GM21423 (cell line): ENCODE data around the gene IFNW1.

ENCODE experiments used
- ATAC-seq: cut with Tn5 transposase; IDR thresholded peaks from one replicate; pipeline ENCODE4 v1.9.1; 2021; ENCODE audit warnings: mild to moderate bottlenecking, moderate library complexity; ENCODE audit not compliant: unreplicated experiment

IFNW1 gene

GRCh38 chr9:21110708-21111576 is 30.7 kb downstream of the IFNW1 start:
- peak; percentile 90 for ATAC-seq

DNA sequence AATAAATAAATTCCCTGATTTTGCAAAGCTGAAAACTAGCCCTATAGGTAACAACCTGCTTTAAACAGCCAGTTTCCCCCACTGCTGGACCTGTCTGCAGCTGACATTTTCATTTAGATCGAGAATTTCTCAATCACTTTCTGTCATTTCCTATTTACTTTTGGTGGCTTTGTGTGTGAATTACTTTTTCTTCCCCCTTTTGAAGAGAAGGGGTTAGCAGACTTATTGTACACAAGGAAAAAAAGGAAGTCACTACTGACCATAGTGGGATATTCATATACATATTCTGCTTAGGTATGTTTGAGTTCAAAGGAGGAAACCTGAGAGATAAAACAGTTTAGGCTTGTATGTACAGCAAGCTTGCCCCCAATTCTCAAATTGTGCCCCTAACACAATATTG is 36.8 kb downstream of the IFNW1 start:
- ATAC-seq = no peak

DNA sequence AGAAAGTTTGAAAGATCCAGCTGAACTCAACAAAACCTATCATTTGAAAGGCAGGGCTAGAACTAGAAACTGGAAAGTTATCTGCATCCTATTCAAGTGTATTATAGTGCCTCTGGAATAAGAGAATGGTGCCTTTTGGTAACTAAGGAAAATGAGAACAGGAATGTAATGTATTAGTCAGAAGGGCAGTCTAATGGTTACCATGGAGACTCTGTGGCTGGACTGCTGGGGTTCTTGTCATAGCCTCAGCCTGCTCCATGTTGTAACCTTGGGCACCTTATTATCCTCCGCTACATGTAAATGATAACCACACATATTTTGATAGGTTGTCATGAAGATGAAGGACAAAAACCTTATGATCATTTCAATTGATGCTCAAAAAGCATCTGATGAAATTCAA is 39.3 kb downstream of the IFNW1 start:
- no peak for ATAC-seq

GRCh38 chr9:21097817-21098216 is 43.8 kb downstream of the IFNW1 start:
- ATAC-seq = no peak

- ATAC-seq = peak; percentile 7
Observed at GRCh38 chr9:21096901-21097255, 44.8 kb downstream of the IFNW1 start.

DNA sequence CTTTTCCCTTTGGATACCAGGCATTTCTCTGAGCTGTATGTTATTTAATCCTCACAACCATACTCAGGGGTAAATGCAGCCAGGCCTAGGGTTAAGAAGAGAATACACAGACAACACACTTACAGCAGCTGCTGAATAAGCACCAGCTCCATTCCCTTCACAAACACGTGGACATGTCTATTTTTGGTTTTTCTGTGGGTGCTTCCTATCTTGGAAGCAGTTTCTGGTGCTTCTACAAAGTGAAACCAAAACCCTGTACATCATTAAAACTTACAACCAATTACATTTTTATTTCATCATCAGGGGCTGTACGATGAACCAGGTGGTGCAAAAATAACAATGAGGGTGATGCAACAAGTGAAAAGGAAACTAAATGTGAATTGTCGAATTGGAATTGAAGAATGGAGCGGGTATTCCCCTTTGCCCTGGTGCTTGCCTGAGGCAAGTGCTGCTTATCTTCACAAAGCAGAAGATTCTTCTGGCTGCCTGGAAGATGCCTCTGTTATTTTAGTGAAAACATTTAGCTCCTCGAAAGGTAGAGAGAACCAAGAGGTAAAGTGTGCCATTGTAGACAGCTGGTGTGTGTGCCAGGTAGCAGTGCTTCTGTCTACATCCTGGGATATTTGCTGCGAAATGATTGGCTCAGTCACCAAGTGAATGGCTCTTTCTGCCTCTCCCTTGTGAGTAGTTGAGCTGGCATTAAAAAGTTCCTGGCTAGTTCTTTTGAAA is 45.3 kb downstream of the IFNW1 start:
- ATAC-seq = peak; percentile 75

- ATAC-seq = no peak
Observed at GRCh38 chr9:21095561-21095960, 46.1 kb downstream of the IFNW1 start.
